ENCODE data around the gene DKK1. TPM values are rescaled to one million over a fixed set of nuclear protein-coding genes. Genes with fewer than 3 reads are reported as not detected.

Gene DKK1
- total RNA-seq, 2 donors from 2014 or later: 0.82 TPM; not detected in 1

DNA sequence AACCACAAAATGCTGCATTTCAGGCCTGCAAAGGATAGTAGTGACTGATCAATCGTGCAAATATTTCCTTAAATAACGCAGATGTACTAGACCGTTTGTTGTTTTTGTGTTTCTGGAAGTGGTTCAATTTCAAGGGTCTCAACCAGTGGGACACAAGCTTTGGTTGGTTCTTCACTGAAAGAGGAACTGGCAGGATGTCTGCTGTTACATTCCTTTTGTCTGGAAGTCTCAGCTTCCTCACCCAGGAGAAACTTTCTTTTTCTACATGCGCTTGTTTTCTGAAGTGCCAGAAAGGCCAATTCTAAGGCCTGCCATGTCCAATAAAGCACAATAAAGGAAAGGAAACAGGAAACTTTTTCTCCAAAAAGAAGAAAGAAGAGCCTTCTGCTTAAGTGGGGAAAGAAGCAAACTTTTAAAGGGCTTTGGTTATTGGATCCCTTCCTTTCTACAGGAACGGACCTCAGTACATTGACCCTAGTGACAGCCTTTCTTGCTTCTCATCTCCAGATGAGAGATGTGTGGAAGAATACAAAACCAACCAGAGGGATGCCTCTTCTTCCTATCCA, 4.1 kb downstream of the DKK1 start:
- intact Hi-C loops (cut with DNase I): no loop called here
- no peak for DNase-seq
- no peak overlapping the region for H3K27ac ChIP-seq
- no peaks in the 10 kb centered on the region for H3K9me3 ChIP-seq
- peaks cover 10% of the 10 kb centered on the region for H3K27me3 ChIP-seq
- no peak overlapping the region for H3K9ac ChIP-seq (ENCODE audit: low read depth in 2 of 2, low read length in 2 of 2)
- no peak overlapping the region for H3K4me3 ChIP-seq
- TF ChIP-seq, protein P1, sequence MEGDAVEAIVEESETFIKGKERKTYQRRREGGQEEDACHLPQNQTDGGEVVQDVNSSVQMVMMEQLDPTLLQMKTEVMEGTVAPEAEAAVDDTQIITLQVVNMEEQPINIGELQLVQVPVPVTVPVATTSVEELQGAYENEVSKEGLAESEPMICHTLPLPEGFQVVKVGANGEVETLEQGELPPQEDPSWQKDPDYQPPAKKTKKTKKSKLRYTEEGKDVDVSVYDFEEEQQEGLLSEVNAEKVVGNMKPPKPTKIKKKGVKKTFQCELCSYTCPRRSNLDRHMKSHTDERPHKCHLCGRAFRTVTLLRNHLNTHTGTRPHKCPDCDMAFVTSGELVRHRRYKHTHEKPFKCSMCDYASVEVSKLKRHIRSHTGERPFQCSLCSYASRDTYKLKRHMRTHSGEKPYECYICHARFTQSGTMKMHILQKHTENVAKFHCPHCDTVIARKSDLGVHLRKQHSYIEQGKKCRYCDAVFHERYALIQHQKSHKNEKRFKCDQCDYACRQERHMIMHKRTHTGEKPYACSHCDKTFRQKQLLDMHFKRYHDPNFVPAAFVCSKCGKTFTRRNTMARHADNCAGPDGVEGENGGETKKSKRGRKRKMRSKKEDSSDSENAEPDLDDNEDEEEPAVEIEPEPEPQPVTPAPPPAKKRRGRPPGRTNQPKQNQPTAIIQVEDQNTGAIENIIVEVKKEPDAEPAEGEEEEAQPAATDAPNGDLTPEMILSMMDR (IDR thresholded peaks at IDR 0.05): no peak
- H3K36me3 ChIP-seq: no peaks in the 10 kb centered on the region
- peaks cover 8% of the 10 kb centered on the region for H3K4me1 ChIP-seq

DNA sequence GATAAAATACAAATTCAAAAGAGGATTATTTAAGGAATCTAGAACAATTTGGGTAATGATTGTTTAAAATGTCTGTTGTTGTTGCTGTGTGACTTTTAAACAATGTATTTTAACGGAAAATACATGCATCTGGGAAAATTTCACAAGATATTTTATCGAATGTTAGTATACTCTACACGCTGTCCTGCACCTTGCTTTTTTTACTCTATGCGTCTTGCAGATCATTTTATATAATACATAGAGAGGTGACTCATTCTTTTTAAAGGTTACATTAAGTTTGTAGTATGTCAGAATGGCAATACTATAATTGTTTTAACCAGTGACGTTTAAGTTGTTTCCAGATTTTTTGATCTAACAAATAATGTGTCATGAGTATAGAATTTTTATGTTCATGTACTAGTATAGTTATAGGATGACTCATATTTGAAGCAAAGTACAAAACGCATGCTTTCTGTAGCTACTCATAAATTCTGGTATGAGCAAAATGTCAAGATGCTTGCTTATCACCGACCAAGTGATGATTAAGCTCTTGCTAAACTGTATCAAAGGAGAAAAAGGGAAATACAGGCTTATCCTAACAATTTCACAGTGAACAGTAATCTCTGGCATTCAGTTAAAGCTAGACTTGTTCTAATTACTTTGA, 4.9 kb downstream of the DKK1 start:
- Histone ChIP-seq H3K4me3 (no peak overlapping the region), H3K4me1 (peaks cover 8% of the 10 kb centered on the region), H3K36me3 (no peaks in the 10 kb centered on the region), H3K27me3 (peaks cover 4% of the 10 kb centered on the region), H3K27ac (no peak overlapping the region), H3K9ac (ENCODE audit: low read depth in 2 of 2, low read length in 2 of 2) (no peak overlapping the region), H3K9me3 (no peaks in the 10 kb centered on the region)
- DNase-seq: no peak
- intact Hi-C loops (cut with DNase I): no loop called here
- TF ChIP-seq, protein P1 (IDR thresholded peaks at IDR 0.05): no peak

DNA sequence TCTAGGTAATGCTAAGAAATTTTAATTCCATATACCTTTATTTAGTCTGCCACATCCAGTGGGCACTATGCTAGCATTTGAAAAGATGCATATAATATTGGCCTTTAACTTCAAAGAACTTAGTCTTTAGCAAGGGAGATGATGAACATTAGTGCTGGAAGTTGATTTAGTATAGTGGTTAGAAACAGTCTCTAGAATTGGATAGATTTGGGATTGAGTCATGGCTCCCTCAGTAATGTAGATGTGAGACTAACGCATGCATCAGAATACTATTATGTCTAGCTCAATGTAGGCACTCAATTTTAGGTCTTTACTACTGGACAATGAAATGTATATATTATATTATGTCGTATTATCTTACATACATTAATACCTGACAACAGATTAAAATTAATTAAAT, 5.8 kb downstream of the DKK1 start:
- Histone ChIP-seq H3K4me3 (no peak overlapping the region), H3K9me3 (no peaks in the 10 kb centered on the region), H3K36me3 (no peaks in the 10 kb centered on the region), H3K9ac (ENCODE audit: low read depth in 2 of 2, low read length in 2 of 2) (no peak overlapping the region), H3K27ac (no peak overlapping the region), H3K27me3 (peaks cover 4% of the 10 kb centered on the region), H3K4me1 (no peaks in the 10 kb centered on the region)
- DNase-seq: no peak
- TF ChIP-seq, protein P1 (IDR thresholded peaks at IDR 0.05): no peak
- intact Hi-C loops (cut with DNase I): no loop called here

DNA sequence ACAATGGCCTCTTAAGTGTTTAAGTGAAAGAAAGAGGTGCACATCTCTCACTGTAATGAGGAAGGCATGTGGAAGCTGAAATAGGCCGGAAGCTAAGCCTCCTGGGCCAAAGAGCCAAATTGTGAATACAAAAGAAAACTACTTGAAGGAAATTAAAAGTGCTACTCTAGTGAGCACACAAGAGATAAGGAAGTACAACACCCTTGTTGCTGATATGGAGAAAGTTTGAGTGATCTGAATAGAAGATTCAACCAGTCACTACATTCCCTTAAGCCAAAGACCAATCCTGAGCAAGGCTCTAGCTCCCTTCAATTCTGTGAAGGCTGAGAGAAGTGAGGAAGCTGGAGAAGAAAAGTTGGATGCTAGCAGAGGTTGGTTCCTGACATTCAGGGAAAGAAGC, 8.2 kb downstream of the DKK1 start:
- TF ChIP-seq, protein P1 (IDR thresholded peaks at IDR 0.05): no peak
- DNase-seq: no peak
- H3K4me1 ChIP-seq: no peaks in the 10 kb centered on the region

DNA sequence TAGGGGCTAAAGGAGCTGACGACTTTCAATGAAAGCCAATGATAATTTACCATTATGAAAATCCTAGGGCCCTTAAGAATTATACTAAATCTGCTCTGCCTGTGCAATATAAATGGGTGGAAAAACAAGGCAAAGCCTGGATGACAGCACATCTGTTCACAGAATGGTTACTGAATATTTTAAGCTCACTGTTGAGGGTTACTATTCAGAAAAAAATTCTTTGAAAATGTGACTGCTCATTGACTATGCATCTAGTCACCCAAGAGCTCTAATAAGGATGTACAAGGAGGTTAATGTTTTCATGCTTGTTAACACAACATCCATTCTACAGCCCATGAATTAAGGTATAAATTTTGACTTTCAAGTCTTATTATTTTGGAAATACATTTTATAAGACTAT, 8.9 kb downstream of the DKK1 start:
- Histone ChIP-seq H3K4me3 (no peak overlapping the region), H3K9ac (ENCODE audit: low read depth in 2 of 2, low read length in 2 of 2) (no peak overlapping the region), H3K9me3 (no peaks in the 10 kb centered on the region), H3K4me1 (no peaks in the 10 kb centered on the region), H3K27ac (no peak overlapping the region), H3K36me3 (no peaks in the 10 kb centered on the region), H3K27me3 (no peaks in the 10 kb centered on the region)
- no peak for DNase-seq
- TF ChIP-seq, protein P1 (IDR thresholded peaks at IDR 0.05): no peak
- intact Hi-C loops (cut with DNase I): no loop called here

More for the DNA sequence above, 8.2 kb downstream of the DKK1 start:
- no peaks in the 10 kb centered on the region for H3K27me3 ChIP-seq
- H3K9ac ChIP-seq (ENCODE audit: low read depth in 2 of 2, low read length in 2 of 2): no peak overlapping the region
- H3K9me3 ChIP-seq: no peaks in the 10 kb centered on the region
- no peak overlapping the region for H3K4me3 ChIP-seq
- H3K36me3 ChIP-seq: no peaks in the 10 kb centered on the region
- H3K27ac ChIP-seq: no peak overlapping the region
- intact Hi-C loops (cut with DNase I): no loop called here
